Stimulated activated CD8-positive, alpha-beta memory T cell treated with anti-CD3 and anti-CD28 coated beads, Interleukin-4, amount 100 ng/mL, for 1 hour (primary cell): ENCODE data around the gene PPM1H.

Experiments
- DNase-seq, 2 donors: peaks; one replicate each; pipeline ENCODE4 v3.0.0-alpha.2; 2020; ENCODE audit warnings: low read depth in 2 of 2, low spot score in 1 of 2

Gene PPM1H

DNA sequence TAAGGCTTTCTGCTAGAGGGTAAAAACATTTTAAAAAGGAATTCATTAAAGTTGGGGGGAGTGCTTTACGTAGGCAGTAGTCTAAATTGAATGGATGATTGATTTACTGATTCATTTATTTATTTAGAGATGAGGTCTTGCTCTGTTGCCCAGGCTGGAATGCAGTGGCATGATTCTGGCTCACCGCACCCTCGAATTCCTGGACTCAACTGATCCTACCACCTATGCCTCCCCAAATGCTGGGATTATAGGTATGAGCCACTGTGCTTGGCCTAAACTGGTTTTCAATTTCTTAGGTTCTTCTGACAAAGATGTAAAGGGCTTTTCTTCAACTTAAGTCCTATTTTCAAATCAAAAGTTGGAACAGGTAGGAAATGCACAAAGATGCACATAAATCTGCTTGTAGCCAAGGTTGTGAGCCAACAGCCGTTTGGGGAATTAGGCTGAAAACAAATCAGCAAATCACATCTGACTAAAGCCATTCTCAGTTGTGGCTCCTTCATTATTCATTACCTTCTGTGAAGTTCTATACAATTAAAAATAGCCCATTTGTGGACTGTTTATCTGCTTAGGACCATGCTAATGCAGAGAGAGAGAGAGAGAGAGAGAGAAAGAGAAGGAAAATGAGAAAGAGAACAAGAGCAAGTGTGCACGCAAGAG is 218.0 kb downstream of the PPM1H start:
- DNase-seq, result no peak

GRCh38 chr12:62716037-62716436 is 218.9 kb downstream of the PPM1H start:
- DNase-seq, result no peak

DNA sequence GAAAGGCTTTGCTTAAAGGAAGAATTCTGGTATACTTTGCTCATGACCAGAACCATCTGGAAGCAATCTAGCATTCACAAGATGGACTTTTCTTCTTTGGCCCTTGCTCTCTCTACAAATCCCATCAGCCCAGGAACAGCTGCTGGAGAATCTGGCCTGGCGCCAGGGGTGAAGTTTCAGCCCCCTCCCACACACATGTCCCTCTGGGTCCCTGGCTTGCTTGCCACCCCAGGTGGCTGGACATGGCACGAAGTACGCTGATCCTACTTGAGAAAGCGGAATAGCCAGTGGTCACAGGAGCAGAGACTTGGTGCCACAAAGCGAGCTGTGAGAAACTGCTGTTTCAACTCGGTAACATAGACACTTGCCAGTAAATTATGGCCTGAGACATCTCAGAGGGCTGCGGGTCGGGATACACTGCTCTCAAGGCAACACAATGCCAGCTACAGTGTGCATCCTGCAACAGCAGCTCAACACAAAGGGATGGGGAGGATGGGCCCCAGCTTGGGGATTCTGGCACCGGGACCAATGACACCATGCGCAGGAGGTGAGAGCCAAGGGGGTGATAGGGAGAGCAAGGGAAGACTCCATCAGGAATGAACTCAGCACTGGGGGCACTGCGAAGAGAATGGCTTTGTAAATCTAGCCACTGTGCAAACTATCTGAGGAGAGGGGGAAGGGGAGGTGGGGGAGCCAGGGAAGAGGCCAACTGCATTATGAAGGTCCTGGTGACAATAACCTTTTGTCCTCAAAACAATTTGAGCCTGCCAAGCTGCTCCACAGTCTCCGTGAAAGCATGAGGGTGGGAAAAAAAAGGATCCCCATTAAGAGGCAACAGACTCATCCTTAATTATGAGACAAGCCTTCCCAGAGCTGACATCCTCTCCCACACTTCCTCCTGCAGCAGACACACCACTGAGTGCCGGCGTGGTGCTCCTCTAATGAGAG is 219.9 kb downstream of the PPM1H start:
- no peak for DNase-seq

DNA sequence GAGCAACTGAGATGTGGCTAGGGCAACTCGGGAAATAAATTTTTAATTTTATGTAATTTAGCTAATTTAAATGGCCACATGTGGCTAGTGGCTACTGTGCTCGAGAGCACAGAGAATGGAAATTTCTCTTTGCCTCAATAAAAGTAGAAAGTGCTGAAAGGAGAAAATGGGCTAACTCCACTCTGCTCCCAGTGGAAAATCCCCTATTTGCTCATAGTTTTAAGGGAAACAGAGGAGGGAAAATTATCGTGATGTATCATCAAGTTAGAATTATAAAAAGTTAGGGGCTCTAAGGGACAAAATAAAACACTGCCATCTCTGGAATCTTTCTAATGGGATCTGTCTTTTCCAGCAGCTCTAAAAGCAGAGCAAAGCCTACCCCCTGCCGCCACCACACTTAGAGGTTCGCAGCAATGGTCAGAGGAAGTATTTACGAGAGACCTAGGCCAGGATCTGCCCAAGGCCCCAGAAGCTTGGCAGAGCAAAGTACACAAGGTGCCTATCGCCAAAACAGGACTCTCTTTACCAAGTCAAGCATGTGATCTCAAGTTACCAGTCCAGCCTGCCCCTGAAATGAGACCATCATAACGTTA is 220.7 kb downstream of the PPM1H start:
- DNase-seq, result no peak

DNA sequence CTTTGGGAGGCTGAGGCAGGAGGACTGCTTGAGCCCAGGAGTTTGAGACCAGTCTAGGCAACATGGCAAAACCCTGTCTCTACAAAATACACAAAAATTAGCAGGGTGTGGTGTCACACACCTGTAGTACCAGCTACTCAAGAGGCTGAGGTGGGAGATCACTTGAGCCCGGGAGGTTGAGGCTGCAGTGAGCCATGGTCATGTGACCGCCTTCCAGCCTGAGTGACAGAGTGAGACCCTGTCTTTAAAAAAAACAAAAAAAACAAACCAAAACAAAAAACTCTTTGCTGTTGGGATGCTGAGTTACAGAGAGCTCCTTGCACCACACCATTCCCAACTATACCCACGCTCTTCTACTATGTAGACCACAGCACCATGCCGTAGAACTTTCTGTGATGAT is 221.2 kb downstream of the PPM1H start:
- DNase-seq, result no peak

DNA sequence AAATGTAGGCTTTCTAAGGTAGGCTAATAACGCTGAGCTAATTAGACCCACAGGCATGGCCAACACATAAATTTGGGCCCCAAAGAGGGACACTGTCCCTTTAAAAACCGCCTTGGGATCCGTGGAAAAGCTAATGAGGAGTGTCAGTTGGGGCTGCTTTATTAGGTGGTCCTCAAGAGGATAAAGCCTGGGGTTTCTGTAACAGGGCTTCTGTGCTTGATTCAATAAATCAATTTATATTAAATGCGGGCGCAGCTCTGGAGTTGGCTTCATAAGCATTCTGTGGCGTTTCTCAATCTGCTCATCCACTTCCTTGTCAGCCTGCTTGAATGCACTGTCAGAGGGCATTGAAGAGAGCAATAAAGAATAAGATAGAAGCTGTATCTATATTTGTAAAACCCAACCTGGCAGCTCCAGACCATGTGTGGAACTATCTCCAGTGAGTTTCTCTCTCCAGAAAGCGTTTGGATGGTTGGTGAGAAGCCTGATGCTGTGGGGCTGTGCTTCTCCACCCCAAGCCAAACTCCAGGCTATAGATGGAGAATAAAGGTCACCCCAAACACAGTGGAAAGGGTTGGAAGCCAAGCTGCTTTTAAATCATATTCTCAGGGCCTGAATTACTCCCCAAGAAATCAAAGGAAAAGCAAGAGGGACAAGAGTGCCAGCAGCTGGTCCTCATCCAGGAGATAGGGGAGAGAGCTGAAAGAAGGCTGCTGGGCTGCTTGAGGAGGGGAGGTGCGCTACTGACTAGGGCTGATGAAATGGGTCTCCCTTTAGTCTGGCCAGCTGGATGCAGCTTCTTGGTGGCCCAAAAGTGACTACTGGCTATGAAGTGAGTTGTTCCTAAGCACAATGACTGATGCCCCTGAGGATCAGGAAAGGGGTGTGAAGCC is 222.0 kb downstream of the PPM1H start:
- no peak for DNase-seq

GRCh38 chr12:62711631-62712241 is 223.2 kb downstream of the PPM1H start:
- DNase-seq, result no peak

DNA sequence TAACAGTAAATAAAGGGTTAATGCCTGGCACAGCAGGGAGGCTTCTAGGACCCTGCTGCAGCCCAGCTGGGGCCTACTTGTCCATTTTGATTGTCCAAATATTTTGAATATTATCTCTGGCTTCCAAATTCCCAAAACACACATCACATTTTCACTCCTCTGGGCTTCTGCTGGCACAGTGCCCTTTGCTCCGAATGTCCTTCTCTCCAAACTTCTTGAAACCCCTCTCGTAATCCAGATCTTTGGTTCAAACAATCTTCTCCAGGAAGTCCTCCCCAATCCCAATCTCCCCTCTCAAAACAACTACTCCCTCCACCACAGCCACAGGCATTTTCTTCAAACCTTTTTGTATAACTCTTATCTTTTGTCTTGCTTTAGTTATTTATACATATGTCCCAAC is 225.6 kb downstream of the PPM1H start:
- no peak for DNase-seq

GRCh38 chr12:62707939-62708338 is 227.0 kb downstream of the PPM1H start:
- no peak for DNase-seq

GRCh38 chr12:62705846-62706245 is 229.1 kb downstream of the PPM1H start:
- DNase-seq, result no peak

GRCh38 chr12:62703011-62703380 is 232.0 kb downstream of the PPM1H start:
- no peak for DNase-seq

GRCh38 chr12:62701492-62701891 is 233.5 kb downstream of the PPM1H start:
- DNase-seq, result no peak

DNA sequence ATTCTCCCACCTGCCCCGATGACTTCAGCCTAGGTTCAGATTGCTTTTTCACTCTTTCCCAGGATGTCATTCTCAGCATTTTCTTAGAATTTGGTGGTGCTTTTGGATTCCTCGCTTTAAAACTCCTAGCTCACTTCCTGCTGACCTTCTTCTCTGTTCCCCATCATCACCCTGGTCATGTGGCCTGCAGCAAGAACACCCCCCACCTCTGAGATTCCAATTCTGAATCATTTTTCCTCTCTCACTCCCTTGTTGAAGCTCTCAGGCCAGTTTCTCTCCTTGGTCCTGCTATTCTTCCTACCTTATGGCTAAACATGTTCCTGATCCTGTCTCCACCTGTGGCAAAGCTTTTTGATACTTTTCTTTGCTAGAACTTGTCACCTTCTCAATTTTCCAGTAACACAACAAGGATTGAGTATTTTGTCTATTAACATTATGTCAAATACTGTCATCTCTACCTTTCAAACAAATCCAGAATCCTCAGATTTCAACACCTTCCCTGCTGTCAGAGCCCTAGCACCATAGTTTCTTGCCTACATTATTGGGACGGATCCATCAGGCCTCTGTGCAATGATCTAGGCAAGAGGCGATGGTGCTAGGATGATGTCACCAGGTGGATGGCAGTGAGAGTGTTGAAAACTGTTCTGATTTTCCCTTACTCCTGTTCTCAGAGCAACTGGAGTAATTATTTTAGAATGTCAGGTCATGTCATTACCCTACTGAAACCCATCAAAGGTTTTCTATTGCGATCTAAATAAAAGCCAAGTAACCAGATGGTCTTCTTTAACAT is 234.7 kb downstream of the PPM1H start:
- DNase-seq, result no peak

DNA sequence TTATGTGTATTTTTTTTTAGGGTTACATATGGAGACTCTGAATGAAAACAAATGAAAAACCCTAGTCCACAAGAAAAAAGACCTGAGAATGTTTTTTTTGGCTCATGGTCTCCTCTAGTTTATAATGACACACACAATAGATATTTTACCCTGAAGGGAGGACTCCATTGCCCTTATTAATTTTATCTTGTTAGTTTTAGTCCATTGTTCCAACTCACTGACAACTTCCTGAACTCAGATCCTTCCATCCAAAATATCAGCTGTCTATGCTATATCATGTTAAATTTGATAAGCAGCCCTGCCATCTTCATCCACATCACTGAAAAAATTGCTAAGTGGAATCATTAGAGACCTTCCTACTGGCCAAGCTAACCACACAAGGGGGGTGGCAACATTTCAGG is 236.2 kb downstream of the PPM1H start:
- DNase-seq, result no peak

DNA sequence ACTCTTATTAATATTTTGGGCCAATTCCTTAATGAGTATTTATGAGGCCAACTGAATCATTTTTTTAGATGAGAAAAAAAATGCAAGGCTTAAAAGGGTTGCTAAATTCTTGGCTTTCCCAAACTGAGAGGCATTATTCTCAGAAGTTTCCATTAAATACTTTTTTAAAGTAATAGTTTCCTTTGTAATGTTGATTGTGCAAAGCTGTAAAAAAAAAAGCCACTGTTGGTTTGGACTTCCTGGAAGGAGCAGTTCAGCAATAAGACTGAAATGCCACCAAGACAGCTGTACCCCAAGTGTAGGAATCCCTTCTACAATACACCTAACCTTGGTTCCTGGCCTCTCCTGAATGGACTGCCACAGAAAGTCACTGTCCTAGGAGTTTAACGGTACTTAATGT is 237.1 kb downstream of the PPM1H start:
- no peak for DNase-seq

GRCh38 chr12:62695696-62696095 is 239.3 kb downstream of the PPM1H start:
- DNase-seq, result no peak

DNA sequence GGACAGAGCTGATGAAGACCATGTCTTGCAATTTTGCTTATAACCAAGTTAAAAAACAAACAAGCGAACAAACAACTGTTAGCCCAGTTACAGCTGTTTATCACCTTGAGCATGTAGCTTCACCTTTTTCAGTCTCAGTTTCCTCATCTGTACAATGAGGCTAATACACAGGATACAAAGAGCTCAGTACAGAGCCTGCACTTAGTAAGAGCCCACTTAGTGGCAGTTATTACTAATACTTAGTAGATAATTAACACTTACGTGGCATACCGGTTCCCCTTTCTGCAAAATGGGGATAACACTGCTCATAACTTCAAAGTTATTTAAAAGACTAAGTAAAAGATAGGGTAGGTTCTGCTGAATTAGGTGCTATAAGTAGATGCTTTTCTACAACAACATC is 240.3 kb downstream of the PPM1H start:
- DNase-seq, result no peak

DNA sequence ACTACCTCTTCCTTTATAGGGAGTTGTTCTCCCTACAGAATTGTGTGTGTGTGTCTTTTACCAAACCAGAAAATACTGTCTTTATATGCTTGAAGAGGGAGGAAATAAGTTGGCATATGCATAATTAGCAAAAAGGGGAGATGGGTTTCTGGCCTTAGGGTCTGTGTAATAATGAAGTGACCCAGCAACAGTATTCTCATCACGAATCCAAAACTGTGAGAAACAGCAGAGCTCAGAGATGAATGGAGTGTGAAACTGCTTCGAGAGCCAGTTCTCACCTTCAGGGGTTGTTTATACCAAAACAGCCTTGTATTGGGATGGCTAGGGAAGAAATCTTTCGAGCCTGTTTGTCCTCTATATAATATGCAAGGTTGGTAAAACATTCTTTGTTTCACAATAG is 240.8 kb downstream of the PPM1H start:
- no peak for DNase-seq

DNA sequence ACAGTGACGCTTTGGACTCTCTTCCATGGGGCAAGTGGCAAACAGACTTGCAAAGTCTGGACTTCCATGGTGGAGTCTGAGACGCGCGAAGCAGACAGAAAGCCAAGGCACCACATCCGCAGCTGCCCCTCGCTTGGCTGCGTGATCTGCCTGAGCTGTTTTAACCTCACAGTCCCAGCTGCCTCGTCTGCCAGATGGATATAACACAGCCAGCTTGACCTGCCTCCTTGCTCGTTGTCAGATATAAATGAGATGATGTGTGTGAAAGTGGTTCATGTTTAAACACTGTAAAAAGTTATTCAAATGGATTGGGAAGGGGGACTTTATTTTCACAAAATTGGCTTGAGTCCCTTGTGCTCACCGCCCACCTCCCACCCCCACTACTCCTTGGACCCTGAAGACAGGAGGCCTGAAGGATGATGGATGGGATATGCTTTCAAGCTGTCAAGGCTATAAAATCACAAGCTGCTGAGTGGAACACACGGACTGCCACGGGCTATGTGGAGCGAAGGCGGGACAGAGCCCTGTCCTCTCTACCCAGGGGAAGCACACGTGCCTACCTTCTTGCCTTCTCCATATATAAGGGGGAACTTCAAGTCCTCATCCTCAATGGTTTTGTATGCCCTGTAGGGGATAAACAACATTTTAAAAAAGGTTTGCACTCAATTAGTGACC is 241.4 kb downstream of the PPM1H start:
- no peak for DNase-seq
